Stimulated activated CD4-positive, alpha-beta T cell treated with anti-CD3 and anti-CD28 coated beads, Interleukin-12 subunit alpha, Interleukin-12 subunit beta, amount 100 ng/mL, for 4 hours (primary cell): ENCODE measurements around the gene HSPA1A.
A peak's percentile ranks its signal among the peaks of the same experiment; 100 is the strongest.
"Not testable (repeated sequence)": the region's sequence is repeated elsewhere in the genome, so short reads cannot be mapped to it uniquely, and the experiment has no call there.

Experiments used
- DNase-seq: peaks from one replicate; pipeline ENCODE4 v3.0.0-alpha.2; 2020

Gene HSPA1A

GRCh38 chr6:31813465-31813849 lies 1.9 kb upstream of the HSPA1A start:
- no peak for DNase-seq

GRCh38 chr6:31814677-31815024 lies 692 bp upstream of the HSPA1A start:
- peak; percentile 63 for DNase-seq

GRCh38 chr6:31817133-31817928 lies 2.0 kb downstream of the HSPA1A start:
- DNase-seq, result not testable (repeated sequence)

- DNase-seq, result not testable (repeated sequence)
These were observed 2.7 kb downstream of the HSPA1A start for GRCh38 chr6:31817929-31818511.

GRCh38 chr6:31819871-31820299 lies 4.5 kb downstream of the HSPA1A start:
- no peak for DNase-seq

GRCh38 chr6:31820399-31820798 lies 5.1 kb downstream of the HSPA1A start:
- not testable (repeated sequence) for DNase-seq

- peak; percentile 71 for DNase-seq
These were observed 6.1 kb downstream of the HSPA1A start for GRCh38 chr6:31821301-31822035.

- peak; percentile 58 for DNase-seq
These were observed 6.9 kb downstream of the HSPA1A start for GRCh38 chr6:31822036-31822821.

- DNase-seq, result not testable (repeated sequence)
These were observed 8.4 kb downstream of the HSPA1A start for GRCh38 chr6:31823592-31824196.

GRCh38 chr6:31825553-31825952 lies 10.2 kb downstream of the HSPA1A start:
- no peak for DNase-seq

- no peak for DNase-seq
These were observed 11.5 kb downstream of the HSPA1A start for GRCh38 chr6:31826793-31827285.

- peak; percentile 83 for DNase-seq
These were observed 12.1 kb downstream of the HSPA1A start, which contains the start of gene HSPA1B for GRCh38 chr6:31827286-31828079. Gene HSPA1B, plus strand, starts transcription at chr6:31827738. Its CDS starts 213 bp downstream, at chr6:31827951.

GRCh38 chr6:31829633-31830283 lies 14.4 kb downstream of the HSPA1A start:
- DNase-seq, result no peak

GRCh38 chr6:31830886-31831335 lies 15.6 kb downstream of the HSPA1A start:
- DNase-seq, result no peak

- DNase-seq, result no peak
These were observed 16.2 kb downstream of the HSPA1A start for GRCh38 chr6:31831350-31832215.

GRCh38 chr6:31834367-31835250 lies 19.3 kb downstream of the HSPA1A start:
- DNase-seq, result peak; percentile 79

- DNase-seq, result no peak
These were observed 20.7 kb downstream of the HSPA1A start for GRCh38 chr6:31836047-31836473.
